ENCODE results near the gene ADCYAP1R1.

- TF ChIP-seq CTCF (IDR thresholded peaks at IDR 0.05) (no peak), POLR2A (IDR thresholded peaks at IDR 0.05) (no peak)
These were observed 47.6 kb downstream of the ADCYAP1R1 start for GRCh38 chr7:31099451-31100444.

Data from adrenal gland (tissue), 5 donors.